ENCODE results near the gene MIDN.
"Not testable (repeated sequence)": the region's sequence is repeated elsewhere in the genome, so short reads cannot be mapped to it uniquely, and the experiment has no call there.

MIDN gene

GRCh38 chr19:1295169-1296012 lies 47.0 kb downstream of the MIDN start:
- DNase-seq (ENCODE audit: low spot score), result no peak

GRCh38 chr19:1296078-1296477 lies 47.7 kb downstream of the MIDN start:
- DNase-seq (ENCODE audit: low spot score), result no peak

GRCh38 chr19:1296575-1297271 lies 48.3 kb downstream of the MIDN start:
- no peak for DNase-seq (ENCODE audit: low spot score)

DNA sequence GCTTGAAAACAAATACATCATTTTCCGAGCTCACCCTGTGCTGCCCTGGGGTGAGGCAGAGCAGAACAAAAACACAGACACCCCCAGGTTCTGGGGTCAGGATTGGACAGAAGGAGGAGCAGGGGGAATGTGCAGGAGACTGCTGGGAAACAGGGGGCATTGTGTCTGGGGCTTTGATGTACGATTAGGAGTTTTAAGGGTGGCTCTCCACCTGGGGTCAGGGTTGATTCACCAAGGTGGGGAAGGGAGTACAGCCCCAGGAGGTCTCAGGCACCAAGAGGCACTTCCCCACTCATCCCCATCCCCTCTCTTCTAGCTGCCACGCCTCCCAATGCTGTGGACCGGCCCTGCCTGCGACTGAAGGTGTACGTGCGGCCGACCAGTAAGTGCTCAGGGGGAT lies 49.9 kb downstream of the MIDN start:
- no peak for DNase-seq (ENCODE audit: low spot score)

GRCh38 chr19:1299801-1300200 lies 51.4 kb downstream of the MIDN start:
- DNase-seq (ENCODE audit: low spot score), result no peak

DNA sequence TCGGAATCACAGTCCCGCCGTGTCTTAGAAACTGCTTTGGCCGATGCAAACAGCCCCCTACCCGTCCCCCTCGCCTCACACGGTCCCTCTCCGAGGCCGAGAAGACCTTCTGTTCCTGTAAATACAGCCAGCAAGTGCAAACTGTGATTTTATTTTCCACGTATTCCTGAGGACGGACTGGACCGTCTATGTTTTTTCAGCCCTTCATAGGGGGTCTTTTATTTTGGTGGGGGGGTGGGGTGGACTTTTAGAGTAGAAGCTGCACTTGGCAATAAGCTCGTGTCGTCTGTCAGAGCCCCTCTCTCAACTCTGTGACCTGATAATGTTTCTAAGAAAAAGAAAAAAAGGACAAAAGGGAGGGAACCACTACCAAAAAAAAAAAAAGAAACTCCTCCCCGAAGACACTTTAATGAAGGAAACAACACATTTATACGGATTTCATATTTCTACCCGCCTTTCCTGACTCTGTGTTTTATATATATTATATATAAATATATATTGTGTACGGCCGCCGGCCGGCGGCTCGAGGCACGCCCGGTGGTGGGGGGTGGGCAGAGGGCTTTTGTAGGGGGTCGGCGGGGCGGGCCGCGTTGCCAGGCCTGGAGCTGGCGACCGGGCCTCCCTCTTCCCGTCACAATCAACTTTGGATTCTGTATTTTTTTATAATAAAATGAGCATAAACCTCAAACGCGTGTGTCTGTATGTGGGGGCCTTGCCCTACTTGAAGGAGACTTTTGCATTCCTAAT lies 52.5 kb downstream of the MIDN start:
- DNase-seq (ENCODE audit: low spot score), result no peak

DNA sequence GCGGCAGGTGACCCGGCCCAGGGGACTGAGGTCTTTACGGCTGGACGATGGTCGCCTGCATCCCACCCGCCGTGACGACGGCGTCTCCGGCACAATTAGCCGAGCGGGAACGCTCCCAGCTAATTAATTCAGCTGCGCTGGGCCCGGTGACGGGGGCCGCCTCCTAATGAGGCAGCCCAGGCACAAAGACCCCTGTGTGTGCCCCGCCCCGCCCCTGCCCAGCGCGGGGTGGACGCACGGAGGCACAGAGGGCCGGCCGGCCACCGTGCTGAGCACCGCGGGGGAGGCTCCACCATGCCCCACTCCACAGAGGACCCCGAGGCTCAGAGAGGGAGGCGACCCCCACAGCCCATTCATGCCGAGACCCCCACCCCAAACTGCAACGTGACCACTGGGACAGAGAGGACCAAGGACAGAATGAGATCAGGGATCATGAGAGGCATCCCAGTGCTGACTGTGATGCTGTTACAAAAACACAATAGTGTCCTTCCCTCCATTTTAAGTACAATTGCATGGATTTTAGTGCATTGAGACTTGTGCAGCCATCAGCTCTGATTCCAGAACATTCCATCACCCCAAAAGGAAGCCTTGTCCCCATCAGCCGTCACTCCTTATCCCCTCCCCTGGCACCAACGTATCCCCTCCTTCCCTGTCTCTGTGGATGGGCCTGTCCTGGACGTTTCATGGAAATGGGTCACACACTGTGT lies 54.3 kb downstream of the MIDN start:
- no peak for DNase-seq (ENCODE audit: low spot score)

DNA sequence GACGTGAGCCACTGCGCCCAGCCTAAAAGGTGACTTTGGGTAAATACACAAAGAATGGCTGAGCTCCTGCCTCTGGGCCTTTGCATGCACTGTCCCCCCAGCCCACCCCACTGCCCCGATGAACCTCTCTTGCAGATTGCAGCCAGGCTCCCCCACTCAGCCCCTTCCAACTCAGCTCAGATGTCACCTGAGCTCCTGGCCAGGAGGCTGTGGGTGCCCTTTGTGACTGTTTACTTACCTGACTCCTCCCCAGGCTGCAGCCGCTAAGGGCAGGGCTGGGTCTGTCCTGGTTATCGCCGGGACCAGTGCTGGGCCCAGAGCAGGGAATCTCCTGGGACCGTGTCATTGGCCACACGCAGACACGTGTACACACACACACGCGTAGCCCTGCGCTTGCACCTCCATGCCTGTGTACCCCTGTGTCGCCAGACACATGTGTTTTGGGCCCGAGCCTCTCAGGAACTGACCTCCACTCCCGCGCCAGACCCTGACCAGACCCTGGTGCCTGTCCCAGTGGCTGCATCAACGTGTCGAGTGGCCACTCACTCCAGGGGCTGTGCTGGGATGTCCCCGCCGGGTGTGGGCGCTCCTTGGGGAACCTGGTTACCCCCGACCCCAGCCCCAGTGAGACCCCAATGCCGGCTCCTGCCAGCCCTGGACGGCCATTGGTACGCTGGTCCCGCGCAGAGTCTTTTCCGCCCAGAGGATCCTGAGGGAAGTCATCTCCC lies 56.0 kb downstream of the MIDN start:
- DNase-seq (ENCODE audit: low spot score), result no peak

GRCh38 chr19:1305354-1305753 lies 57.0 kb downstream of the MIDN start:
- not testable (repeated sequence) for DNase-seq (ENCODE audit: low spot score)

DNA sequence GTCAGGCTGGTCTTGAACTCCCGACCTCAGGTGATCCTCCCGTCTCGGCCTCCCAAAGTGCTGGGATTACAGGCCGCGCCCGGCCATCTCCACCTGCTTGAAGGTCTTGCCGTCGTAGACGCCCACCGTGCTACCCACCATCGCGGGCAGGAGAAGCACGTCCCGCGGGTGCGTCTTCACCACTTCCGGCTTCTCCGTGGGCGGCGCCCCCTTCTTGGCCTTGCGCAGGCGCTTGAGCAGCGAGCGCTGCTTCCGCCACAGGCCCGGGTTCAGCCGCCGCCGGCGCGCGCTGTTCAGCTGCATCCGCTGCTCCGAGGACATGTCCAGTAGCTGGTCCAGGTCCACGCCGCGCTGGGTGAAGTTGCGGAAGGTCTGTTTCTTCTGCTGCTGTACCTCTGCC lies 58.9 kb downstream of the MIDN start:
- DNase-seq (ENCODE audit: low spot score), result no peak

- no peak for DNase-seq (ENCODE audit: low spot score)
Measured at GRCh38 chr19:1307755-1308303, 59.4 kb downstream of the MIDN start.

DNA sequence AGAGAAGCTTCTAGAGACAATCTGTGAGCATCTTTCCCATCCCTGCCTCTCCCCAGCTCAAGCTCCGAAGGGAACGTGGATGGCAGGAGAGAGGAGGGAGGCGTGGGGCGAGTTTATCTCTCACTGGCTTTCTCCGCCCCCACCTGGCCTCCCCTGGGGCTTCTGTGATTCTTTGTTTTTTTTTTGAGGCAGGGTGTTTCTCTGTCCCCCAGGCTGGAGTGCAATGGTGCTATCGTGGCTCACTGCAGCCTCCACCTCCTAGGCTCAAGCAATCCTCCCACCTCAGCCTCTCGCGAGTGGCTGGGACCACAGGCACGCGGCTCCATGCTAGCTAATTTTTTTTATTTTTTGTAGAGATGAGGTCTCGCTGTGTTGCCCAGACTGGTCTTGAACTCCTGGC lies 60.3 kb downstream of the MIDN start:
- DNase-seq (ENCODE audit: low spot score), result no peak
